ENCODE measurements around the gene SIVA1. TPM values are rescaled to one million over a fixed set of nuclear protein-coding genes. Genes with fewer than 3 reads are reported as not detected.

SIVA1 gene
- total RNA-seq, 1 donor = 62.2 TPM

DNA sequence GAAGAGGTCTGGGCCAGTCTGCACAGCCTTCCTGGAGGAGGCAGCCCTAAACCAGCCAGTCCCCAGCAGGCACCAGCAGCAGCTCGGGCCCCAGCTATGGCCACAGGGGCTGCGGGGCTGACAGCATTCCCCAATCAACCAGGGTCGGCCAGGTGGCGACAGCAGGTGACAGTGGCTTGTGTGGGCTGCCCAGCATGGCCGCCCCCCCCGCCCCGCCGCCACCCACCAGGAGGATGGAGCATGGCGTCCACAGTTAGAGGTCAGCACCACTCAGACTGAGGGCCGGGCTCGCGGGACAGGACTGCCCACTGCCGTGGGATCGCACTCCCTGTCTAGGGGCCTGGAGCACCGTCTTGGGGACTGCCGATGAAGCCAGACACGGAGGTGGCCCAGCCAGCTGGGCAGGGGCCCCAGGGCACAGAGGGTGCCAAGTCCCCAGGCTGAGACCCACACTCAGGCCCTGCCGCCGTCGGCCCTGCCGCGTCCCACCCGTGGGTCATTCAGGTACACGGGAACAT, 27.6 kb downstream of the SIVA1 start:
- Histone ChIP-seq H3K4me3 (ENCODE audit: insufficient read depth, low read length) (no peak overlapping the region), H3K36me3 (ENCODE audit: insufficient read depth, low read length) (peaks cover 11% of the 10 kb centered on the region), H4K20me1 (ENCODE audit: insufficient read depth, low read length) (peaks cover 41% of the 10 kb centered on the region), H3K79me2 (ENCODE audit: insufficient read depth, low read length) (peaks cover 30% of the 10 kb centered on the region), H3K4me1 (ENCODE audit: insufficient read depth, low read length) (no peaks in the 10 kb centered on the region), H3K9me3 (ENCODE audit: low read depth, low read length) (no peaks in the 10 kb centered on the region), H3K27me3 (ENCODE audit: insufficient read depth, low read length) (no peaks in the 10 kb centered on the region), H3K4me2 (ENCODE audit: insufficient read depth, low read length) (no peak overlapping the region), H2AFZ (ENCODE audit: low read length) (no peak overlapping the region), H3K27ac (ENCODE audit: low read depth, low read length) (no peak overlapping the region)
- TF ChIP-seq, protein P1, sequence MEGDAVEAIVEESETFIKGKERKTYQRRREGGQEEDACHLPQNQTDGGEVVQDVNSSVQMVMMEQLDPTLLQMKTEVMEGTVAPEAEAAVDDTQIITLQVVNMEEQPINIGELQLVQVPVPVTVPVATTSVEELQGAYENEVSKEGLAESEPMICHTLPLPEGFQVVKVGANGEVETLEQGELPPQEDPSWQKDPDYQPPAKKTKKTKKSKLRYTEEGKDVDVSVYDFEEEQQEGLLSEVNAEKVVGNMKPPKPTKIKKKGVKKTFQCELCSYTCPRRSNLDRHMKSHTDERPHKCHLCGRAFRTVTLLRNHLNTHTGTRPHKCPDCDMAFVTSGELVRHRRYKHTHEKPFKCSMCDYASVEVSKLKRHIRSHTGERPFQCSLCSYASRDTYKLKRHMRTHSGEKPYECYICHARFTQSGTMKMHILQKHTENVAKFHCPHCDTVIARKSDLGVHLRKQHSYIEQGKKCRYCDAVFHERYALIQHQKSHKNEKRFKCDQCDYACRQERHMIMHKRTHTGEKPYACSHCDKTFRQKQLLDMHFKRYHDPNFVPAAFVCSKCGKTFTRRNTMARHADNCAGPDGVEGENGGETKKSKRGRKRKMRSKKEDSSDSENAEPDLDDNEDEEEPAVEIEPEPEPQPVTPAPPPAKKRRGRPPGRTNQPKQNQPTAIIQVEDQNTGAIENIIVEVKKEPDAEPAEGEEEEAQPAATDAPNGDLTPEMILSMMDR (IDR thresholded peaks at IDR 0.05; ENCODE audit: extremely low read depth, low read depth, low read length) = no peak
- peak; percentile 75 for DNase-seq (ENCODE audit: insufficient read length, low spot score, missing footprints)

DNA sequence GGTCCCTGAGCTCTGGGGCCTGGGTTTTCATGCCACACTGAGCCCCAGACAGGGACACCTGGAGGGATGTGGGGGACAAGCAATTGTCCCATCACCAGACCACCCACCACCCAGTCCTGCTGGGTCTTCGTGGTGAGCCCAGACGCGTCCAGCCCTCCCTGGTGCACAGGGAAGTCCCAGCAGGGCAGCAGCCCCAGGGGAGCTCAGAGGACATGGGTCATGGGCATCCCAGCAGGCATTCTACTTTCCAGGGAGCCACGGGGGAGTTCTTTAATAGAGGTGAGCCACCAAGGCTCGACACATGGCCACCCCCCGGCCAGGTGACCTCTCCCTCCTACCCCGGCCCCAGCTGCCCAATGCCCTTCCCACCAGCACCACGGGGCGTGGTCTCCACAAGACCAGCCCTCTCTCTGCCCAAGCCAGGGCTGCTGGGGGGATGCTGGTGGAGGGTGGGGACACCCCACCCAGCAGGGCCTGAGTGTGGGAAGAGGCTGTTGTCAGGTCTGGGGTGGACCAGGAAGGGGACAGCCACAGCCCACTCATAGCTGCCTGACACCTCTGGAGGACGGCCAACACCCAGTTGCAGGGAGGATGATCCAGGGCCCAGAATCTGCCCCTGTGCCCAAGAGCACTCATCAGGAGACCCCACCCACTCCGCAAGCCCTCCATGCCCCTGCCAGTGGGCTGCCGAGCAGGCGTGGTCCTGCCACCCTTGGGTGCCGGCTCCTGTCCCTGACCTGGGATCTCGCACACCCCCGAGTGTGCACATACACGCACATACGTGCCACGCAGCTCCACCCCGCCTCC, 28.5 kb downstream of the SIVA1 start:
- no peaks in the 10 kb centered on the region for H3K4me1 ChIP-seq (ENCODE audit: insufficient read depth, low read length)
- no peak overlapping the region for H3K4me3 ChIP-seq (ENCODE audit: insufficient read depth, low read length)
- H3K27ac ChIP-seq (ENCODE audit: low read depth, low read length) = no peak overlapping the region
- peaks cover 40% of the 10 kb centered on the region for H4K20me1 ChIP-seq (ENCODE audit: insufficient read depth, low read length)
- peaks cover 37% of the 10 kb centered on the region for H3K79me2 ChIP-seq (ENCODE audit: insufficient read depth, low read length)
- TF ChIP-seq, protein P1 (IDR thresholded peaks at IDR 0.05; ENCODE audit: extremely low read depth, low read depth, low read length) = no peak
- no peak overlapping the region for H2AFZ ChIP-seq (ENCODE audit: low read length)
- H3K36me3 ChIP-seq (ENCODE audit: insufficient read depth, low read length) = peaks cover 8% of the 10 kb centered on the region
- H3K4me2 ChIP-seq (ENCODE audit: insufficient read depth, low read length) = no peak overlapping the region
- peak; percentile 78 for DNase-seq (ENCODE audit: insufficient read length, low spot score, missing footprints)
- no peaks in the 10 kb centered on the region for H3K9me3 ChIP-seq (ENCODE audit: low read depth, low read length)
- no peaks in the 10 kb centered on the region for H3K27me3 ChIP-seq (ENCODE audit: insufficient read depth, low read length)

GRCh38 chr14:104782086-104782807, 29.3 kb downstream of the SIVA1 start:
- peak; percentile 73 for DNase-seq (ENCODE audit: insufficient read length, low spot score, missing footprints)
- Histone ChIP-seq H3K4me3 (ENCODE audit: insufficient read depth, low read length) (no peak overlapping the region), H3K27ac (ENCODE audit: low read depth, low read length) (no peak overlapping the region), H3K4me2 (ENCODE audit: insufficient read depth, low read length) (no peak overlapping the region), H3K9me3 (ENCODE audit: low read depth, low read length) (no peaks in the 10 kb centered on the region), H2AFZ (ENCODE audit: low read length) (no peak overlapping the region), H3K36me3 (ENCODE audit: insufficient read depth, low read length) (peaks cover 8% of the 10 kb centered on the region), H3K4me1 (ENCODE audit: insufficient read depth, low read length) (no peaks in the 10 kb centered on the region), H3K79me2 (ENCODE audit: insufficient read depth, low read length) (peaks cover 45% of the 10 kb centered on the region), H4K20me1 (ENCODE audit: insufficient read depth, low read length) (peaks cover 36% of the 10 kb centered on the region), H3K27me3 (ENCODE audit: insufficient read depth, low read length) (no peaks in the 10 kb centered on the region)
- TF ChIP-seq, protein P1 (IDR thresholded peaks at IDR 0.05; ENCODE audit: extremely low read depth, low read depth, low read length) = no peak

DNA sequence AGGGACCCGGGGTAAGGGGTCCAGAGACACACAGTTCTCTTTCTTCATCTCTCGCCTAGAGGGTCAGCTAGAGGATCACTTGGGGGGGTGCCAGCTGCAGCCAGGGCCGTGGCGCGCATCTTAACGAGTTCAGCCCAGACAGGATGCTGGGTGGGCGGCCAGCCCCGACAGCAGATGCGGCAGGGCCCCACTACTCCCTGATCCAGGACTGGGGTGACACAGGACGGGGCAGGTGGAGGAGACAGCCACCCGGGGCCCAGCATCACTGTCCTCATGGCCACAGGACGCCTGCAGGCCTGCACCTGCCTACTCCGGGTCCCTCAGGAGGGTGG, 29.8 kb downstream of the SIVA1 start:
- peaks cover 8% of the 10 kb centered on the region for H3K36me3 ChIP-seq (ENCODE audit: insufficient read depth, low read length)
- H3K4me1 ChIP-seq (ENCODE audit: insufficient read depth, low read length) = no peaks in the 10 kb centered on the region
- peaks cover 36% of the 10 kb centered on the region for H4K20me1 ChIP-seq (ENCODE audit: insufficient read depth, low read length)
- H2AFZ ChIP-seq (ENCODE audit: low read length) = no peak overlapping the region
- peak; percentile 39 for DNase-seq (ENCODE audit: insufficient read length, low spot score, missing footprints)
- H3K79me2 ChIP-seq (ENCODE audit: insufficient read depth, low read length) = peaks cover 50% of the 10 kb centered on the region
- TF ChIP-seq, protein P1 (IDR thresholded peaks at IDR 0.05; ENCODE audit: extremely low read depth, low read depth, low read length) = no peak
- H3K4me2 ChIP-seq (ENCODE audit: insufficient read depth, low read length) = no peak overlapping the region
- no peak overlapping the region for H3K27ac ChIP-seq (ENCODE audit: low read depth, low read length)
- H3K4me3 ChIP-seq (ENCODE audit: insufficient read depth, low read length) = no peak overlapping the region
- no peaks in the 10 kb centered on the region for H3K27me3 ChIP-seq (ENCODE audit: insufficient read depth, low read length)
- H3K9me3 ChIP-seq (ENCODE audit: low read depth, low read length) = no peaks in the 10 kb centered on the region

All from osteoblast (primary cell).